Right renal cortex interstitium (tissue), 3 donors: Measurements from ENCODE around the gene CEACAM7. TPM values are rescaled to one million over a fixed set of nuclear protein-coding genes. Genes with fewer than 3 reads are reported as not detected.

ENCODE experiments used
- DNase-seq, 3 donors: peaks; one replicate each; pipeline ENCODE4 v3.0.0-alpha.2; 2013; ENCODE audit warnings: low read depth in 3 of 3, low spot score in 2 of 3
- polyA plus RNA-seq, 3 donors: library from polyadenylated mRNA; unstranded; fragments of 120-200 nt; gene quantifications; one replicate each; pipeline ENCODE4 v1.2.1, GENCODE V29; 2013; ENCODE audit not compliant: insufficient read length in 3 of 3

The CEACAM7 gene
- polyA plus RNA-seq, 3 donors, result not detected

DNA sequence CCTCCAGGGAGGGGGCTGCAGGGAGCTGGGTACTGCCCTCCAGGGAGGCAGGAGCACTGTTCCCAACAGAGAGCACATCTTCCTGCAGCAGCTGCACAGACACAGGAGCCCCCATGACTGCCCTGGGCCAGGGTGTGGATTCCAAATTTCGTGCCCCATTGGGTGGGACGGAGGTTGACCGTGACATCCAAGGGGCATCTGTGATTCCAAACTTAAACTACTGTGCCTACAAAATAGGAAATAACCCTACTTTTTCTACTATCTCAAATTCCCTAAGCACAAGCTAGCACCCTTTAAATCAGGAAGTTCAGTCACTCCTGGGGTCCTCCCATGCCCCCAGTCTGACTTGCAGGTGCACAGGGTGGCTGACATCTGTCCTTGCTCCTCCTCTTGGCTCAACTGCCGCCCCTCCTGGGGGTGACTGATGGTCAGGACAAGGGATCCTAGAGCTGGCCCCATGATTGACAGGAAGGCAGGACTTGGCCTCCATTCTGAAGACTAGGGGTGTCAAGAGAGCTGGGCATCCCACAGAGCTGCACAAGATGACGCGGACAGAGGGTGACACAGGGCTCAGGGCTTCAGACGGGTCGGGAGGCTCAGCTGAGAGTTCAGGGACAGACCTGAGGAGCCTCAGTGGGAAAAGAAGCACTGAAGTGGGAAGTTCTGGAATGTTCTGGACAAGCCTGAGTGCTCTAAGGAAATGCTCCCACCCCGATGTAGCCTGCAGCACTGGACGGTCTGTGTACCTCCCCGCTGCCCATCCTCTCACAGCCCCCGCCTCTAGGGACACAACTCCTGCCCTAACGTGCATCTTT lies 12.5 kb upstream of the CEACAM7 start:
- no peak for DNase-seq

DNA sequence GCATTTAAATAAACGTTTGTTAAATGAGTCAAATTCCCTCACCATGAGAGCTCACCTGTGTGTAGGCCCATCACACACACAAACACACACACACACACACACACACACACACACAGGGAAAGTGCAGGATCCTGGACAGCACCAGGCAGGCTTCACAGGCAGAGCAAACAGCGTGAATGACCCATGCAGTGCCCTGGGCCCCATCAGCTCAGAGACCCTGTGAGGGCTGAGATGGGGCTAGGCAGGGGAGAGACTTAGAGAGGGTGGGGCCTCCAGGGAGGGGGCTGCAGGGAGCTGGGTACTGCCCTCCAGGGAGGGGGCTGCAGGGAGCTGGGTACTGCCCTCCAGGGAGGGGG lies 11.9 kb upstream of the CEACAM7 start:
- DNase-seq, result no peak

DNA sequence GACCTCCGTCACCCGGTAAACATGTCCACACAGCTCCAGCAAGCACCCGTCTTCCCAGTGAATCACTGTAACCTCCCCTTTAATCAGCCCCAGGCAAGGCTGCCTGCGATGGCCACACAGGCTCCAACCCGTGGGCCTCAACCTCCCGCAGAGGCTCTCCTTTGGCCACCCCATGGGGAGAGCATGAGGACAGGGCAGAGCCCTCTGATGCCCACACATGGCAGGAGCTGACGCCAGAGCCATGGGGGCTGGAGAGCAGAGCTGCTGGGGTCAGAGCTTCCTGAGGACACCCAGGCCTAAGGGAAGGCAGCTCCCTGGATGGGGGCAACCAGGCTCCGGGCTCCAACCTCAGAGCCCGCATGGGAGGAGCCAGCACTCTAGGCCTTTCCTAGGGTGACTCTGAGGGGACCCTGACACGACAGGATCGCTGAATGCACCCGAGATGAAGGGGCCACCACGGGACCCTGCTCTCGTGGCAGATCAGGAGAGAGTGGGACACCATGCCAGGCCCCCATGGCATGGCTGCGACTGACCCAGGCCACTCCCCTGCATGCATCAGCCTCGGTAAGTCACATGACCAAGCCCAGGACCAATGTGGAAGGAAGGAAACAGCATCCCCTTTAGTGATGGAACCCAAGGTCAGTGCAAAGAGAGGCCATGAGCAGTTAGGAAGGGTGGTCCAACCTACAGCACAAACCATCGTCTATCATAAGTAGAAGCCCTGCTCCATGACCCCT lies 11.3 kb upstream of the CEACAM7 start:
- DNase-seq, result no peak

DNA sequence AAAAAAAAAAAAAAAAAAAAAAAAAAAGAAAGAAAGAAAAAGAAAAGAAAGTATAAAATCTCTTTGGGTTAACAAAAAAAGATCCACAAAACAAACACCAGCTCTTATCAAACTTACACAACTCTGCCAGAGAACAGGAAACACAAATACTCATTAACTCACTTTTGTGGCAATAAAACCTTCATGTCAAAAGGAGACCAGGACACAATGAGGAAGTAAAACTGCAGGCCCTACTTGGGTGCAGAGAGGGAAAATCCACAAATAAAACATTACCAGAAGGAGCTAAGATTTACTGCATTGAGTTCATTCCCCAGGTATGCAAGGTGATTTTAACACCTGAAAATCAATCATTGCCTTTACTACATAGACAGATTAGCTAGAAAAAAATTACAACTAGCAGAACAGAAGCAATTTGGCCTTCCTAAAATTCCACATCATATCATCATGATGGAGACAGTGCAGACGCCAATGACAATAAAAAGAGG lies 10.7 kb upstream of the CEACAM7 start:
- DNase-seq, result no peak

DNA sequence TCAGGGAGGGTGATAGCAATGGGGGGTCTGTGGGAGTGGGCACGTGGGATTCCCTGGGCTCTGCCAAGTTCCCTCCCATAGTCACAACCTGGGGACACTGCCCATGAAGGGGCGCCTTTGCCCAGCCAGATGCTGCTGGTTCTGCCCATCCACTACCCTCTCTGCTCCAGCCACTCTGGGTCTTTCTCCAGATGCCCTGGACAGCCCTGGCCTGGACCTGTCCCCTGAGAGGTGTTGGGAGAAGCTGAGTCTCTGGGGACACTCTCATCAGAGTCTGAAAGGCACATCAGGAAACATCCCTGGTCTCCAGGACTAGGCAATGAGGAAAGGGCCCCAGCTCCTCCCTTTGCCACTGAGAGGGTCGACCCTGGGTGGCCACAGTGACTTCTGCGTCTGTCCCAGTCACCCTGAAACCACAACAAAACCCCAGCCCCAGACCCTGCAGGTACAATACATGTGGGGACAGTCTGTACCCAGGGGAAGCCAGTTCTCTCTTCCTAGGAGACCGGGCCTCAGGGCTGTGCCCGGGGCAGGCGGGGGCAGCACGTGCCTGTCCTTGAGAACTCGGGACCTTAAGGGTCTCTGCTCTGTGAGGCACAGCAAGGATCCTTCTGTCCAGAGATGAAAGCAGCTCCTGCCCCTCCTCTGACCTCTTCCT lies 9.3 kb upstream of the CEACAM7 start:
- DNase-seq, result no peak

DNA sequence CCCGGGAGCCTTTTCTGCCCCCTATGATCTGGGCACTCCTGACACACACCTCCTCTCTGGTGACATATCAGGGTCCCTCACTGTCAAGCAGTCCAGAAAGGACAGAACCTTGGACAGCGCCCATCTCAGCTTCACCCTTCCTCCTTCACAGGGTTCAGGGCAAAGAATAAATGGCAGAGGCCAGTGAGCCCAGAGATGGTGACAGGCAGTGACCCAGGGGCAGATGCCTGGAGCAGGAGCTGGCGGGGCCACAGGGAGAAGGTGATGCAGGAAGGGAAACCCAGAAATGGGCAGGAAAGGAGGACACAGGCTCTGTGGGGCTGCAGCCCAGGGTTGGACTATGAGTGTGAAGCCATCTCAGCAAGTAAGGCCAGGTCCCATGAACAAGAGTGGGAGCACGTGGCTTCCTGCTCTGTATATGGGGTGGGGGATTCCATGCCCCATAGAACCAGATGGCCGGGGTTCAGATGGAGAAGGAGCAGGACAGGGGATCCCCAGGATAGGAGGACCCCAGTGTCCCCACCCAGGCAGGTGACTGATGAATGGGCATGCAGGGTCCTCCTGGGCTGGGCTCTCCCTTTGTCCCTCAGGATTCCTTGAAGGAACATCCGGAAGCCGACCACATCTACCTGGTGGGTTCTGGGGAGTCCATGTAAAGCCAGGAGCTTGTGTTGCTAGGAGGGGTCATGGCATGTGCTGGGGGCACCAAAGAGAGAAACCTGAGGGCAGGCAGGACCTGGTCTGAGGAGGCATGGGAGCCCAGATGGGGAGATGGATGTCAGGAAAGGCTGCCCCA lies 8.5 kb upstream of the CEACAM7 start:
- peak in 2 of 3 donors; percentile 1 to 5 for DNase-seq

DNA sequence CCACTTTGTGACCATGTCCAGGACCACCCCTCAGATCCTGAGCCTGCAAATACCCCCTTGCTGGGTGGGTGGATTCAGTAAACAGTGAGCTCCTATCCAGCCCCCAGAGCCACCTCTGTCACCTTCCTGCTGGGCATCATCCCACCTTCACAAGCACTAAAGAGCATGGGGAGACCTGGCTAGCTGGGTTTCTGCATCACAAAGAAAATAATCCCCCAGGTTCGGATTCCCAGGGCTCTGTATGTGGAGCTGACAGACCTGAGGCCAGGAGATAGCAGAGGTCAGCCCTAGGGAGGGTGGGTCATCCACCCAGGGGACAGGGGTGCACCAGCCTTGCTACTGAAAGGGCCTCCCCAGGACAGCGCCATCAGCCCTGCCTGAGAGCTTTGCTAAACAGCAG lies 7.7 kb upstream of the CEACAM7 start:
- no peak for DNase-seq

DNA sequence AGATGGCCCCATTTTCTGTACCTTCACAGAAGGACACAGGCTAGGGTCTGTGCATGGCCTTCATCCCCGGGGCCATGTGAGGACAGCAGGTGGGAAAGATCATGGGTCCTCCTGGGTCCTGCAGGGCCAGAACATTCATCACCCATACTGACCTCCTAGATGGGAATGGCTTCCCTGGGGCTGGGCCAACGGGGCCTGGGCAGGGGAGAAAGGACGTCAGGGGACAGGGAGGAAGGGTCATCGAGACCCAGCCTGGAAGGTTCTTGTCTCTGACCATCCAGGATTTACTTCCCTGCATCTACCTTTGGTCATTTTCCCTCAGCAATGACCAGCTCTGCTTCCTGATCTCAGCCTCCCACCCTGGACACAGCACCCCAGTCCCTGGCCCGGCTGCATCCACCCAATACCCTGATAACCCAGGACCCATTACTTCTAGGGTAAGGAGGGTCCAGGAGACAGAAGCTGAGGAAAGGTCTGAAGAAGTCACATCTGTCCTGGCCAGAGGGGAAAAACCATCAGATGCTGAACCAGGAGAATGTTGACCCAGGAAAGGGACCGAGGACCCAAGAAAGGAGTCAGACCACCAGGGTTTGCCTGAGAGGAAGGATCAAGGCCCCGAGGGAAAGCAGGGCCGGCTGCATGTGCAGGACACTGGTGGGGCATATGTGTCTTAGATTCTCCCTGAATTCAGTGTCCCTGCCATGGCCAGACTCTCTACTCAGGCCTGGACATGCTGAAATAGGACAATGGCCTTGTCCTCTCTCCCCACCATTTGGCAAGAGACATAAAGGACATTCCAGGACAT lies 7.0 kb upstream of the CEACAM7 start:
- DNase-seq, result no peak

DNA sequence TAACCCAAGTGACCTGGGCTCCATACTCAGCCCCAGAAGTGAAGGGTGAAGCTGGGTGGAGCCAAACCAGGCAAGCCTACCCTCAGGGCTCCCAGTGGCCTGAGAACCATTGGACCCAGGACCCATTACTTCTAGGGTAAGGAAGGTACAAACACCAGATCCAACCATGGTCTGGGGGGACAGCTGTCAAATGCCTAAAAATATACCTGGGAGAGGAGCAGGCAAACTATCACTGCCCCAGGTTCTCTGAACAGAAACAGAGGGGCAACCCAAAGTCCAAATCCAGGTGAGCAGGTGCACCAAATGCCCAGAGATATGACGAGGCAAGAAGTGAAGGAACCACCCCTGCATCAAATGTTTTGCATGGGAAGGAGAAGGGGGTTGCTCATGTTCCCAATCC lies 6.1 kb upstream of the CEACAM7 start:
- no peak for DNase-seq

DNA sequence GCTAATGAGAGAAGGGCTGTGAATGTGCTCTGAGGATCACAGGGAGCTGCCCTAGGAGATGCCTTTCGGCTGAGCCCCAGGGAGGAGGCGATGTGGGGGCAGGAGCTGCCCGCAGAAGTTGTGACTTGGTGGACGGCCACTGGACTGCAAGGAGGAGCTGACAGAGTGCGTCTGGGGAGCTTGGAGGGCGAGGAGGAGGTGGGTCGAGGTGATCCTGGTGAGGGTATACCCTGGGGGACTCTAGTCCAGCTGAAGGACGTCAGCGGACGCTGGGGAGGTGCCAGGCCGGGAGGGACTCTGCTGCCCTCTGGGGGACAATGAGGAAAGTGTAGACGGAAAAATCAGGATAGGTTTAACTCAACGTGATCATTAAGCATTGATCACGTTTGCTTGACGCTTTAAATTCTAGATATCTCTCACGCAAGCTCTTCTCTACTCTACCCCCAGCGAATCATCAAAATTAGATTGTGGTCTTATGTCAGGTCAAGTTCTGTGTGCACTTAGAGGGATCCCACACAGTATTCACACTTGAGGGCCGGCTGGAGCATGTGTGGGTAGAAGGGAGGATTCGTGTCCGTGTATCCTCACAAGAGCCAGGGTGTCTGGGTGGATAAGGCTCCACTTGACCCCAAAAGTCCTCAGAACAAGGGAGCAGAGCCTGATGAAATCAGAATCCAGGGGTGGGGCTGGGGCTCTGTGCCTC lies 3.3 kb upstream of the CEACAM7 start:
- no peak for DNase-seq

DNA sequence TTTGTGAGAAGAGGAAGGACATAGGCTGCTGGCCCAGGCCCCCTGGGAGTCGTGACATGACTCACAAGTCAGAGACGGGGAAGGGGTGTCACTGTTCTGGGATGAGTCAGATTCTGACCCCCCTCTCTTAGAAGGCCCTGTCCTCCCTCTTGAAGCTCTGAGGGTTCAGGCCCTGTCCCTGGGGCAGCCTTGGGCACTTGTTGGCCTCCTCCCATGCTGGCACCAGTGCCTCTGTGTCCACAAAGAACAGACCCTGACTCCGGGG lies 2.7 kb upstream of the CEACAM7 start:
- no peak for DNase-seq

DNA sequence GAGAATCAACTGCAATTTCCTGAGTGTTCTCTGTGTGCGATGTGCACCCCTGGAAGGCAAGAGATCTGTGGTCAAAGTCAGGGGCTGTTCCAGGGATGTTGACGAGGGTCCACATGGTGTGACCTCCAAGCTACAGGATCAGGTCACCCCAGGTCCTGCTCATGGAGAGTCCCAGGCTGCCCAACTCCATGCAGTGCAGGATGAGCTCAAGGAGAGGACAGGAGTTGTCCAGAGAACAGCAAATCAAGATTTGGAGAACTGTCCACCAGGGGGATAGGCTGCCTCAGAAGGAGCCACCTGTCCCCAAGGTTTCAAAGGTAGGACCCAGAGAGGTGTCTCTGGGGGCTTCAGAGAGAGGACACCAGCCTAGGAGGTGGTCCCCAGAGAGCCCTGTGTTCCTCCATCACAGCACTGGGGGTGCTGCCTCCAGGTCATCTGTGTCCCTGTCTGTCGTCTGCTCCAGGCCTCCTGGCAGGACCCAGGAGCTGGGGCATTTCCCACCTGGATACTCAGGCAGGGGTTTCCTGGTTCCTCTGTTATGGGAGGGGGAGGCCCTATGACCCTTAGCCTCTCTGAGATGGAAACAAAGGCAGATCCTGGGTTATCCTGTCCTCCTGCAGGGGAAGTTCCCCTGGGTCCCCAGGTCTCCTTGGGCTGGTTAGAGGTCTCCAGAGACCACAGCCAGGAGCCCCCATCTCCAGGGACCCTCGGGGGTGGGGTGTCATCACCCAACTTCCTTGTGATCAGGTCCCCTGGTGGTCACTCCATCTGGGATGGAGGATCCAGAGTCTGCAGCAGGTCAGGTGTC lies 2.1 kb upstream of the CEACAM7 start:
- DNase-seq, result no peak

DNA sequence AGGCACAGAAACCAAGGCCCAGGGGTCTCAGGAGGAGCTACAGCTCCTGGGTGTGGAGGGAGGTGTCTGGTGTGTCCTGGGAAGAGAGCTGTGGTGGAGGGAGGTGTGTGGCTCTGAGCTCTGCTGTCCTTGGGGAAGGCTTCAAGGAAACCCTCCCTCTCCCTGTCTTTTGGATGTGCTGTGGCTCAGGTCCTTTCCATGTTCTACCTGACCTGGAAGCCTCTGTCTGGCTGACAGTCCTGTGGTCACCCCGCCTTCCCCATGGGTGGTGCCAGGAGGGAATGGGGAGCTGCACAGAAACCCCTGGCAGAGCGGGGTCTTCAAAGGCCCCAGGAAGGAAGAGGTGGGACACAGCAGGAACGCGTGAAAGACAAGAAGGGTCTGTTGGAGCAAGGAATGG lies 617 bp upstream of the CEACAM7 start:
- DNase-seq, result no peak

DNA sequence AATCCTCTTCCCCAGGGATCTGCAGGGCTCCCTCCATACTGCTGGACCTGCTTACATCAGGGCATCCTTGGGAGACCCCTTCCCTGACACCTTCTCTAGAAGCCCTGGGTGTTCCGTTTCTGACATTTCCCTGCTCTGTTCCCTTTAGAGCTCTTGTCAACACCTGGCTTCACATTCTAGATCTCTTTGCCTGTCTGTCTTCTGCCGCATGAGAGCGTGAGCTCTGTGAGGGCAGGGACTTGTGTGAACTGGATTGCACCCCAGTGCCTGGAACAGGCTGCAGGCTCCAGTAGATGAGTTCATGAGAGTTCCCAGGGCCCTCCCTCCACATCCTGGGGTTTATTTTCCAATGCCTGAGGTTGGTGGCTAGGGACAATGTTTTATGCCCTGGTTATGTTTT lies 651 bp downstream of the CEACAM7 start:
- no peak for DNase-seq

DNA sequence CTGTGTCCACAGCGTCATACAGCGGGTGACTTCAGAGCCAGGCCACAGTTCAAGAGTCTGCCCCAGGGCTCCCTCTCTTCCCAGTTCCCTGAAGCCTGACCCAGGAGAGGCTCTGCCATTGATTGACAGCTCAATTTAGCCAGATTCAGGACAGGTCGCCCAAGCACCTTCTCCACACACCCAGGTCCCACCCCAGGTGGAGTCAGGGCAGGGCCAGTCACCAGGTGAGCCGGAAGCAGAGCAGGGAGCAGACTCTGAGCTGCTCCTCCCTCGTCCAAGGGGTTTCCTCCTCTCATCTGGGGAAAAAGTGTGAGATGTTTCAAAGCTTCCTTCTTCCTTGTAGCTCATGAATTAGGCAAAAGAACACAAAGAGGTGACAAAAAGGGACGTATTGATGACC lies 5.6 kb downstream of the CEACAM7 start:
- no peak for DNase-seq

DNA sequence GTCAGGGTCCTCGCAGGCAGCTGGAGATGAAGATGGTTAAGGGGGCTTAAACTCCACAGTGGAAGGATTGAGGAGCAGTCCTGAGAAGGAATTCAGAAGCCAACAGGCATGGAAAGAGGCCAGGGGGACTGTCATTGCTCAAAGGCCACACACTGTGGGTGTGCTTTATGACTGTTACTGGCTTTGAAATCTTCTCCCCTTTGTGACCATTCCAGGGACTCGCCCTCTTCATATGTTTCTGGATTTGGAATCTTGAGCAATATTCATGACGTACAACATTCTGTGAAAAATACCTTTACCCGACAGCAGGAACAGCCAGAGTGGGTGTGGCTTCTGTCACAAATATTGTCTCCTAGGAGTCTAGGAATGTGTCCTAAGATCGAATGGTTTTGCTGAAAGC lies 16.6 kb downstream of the CEACAM7 start:
- no peak for DNase-seq

DNA sequence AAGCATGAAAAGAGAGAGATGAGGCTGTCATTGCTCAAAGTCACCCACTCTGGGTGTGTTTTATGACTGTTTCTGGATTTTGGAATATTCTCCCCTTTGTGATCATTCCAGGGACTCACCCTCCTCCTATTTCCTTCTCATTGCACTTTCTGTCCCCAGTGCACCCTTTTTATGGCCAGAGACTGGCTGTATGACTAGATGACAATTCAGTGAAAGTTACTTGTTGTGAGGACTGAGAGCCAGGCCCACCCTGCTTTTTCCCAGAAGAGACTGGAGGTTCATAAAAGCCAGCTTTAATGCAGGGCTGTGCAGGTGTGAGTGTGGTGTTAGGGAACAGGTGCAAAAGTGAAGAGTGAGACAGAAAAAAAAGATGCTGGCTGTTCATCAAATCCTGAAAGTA lies 17.3 kb downstream of the CEACAM7 start:
- no peak for DNase-seq

DNA sequence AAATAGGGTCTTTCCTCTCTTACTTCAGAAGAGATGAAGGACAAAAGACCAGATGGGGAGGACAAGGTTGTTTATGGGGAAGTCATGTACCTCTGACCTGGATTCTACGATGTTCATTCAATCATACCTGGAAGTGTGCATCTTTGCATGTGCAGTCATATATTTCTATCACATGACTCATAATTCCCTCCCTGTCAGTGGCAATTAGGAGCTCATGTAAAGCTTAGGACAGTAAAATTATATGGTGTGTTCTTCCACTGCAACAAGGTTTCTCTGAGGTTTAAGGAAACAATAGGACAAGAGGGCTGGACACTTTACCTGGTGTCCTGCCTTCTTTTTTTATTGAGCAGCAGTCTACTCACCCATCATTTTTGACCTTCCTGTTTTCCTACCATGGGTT lies 19.8 kb downstream of the CEACAM7 start:
- DNase-seq, result no peak

DNA sequence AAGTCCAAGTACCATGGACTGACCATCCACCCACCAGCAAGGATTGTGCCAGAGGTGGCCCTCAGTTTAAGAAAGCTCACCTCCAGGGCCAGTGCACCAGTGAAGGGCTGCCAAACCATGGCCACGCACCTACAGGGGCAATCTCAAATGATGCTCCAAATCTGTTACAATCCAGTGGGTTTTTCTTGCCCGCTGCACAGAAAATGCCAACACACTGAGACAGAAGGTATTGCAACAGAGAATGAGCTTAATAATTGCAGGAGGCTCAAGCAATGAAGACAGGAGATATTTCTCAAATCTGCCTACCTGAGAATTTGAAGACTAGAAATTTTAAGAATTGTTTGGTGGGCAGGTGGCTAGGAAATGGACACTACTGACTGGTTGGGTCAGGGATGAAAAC lies 22.0 kb downstream of the CEACAM7 start:
- DNase-seq, result no peak
